Stomach (tissue), 9 donors: ENCODE measurements around the gene CNTN4. TPM values are rescaled to one million over a fixed set of nuclear protein-coding genes. Genes with fewer than 3 reads are reported as not detected.

Experiments used
- DNase-seq, 2 donors: peaks; one replicate each; pipeline versions ENCODE4 v3.0.0 to v3.0.0-alpha.2; 2013 to 2019
- H3K27ac ChIP-seq, 5 donors: fragments of 200-600 bp in 4 of 5; sonication (generic) in 4 of 5; one replicate each; pipeline ENCODE4 v1.5.1; 2013 to 2019; ENCODE audit warnings: mild to moderate bottlenecking in 1 of 5, moderate library complexity in 1 of 5
- H3K27me3 ChIP-seq, 3 donors: fragments of 200-600 bp; sonication (generic); one replicate each; pipeline ENCODE4 v1.5.1; 2017 to 2019; ENCODE audit warnings: mixed run types in 1 of 3
- H3K36me3 ChIP-seq, 4 donors: fragments of 200-600 bp; sonication (generic); 1 replicate in 3 of 4; 2 replicates in 1 of 4; pipeline ENCODE4 v1.5.1; 2016 to 2019
- H3K4me1 ChIP-seq, 4 donors: fragments of 200-600 bp; sonication (generic); one replicate each; pipeline ENCODE4 v1.5.1; 2016 to 2019
- H3K4me3 ChIP-seq, 4 donors: fragments of 200-600 bp; sonication (generic) in 3 of 4; one replicate each; pipeline ENCODE4 v1.5.1; 2016 to 2019; ENCODE audit warnings: mild to moderate bottlenecking in 1 of 4
- H3K9me3 ChIP-seq, 4 donors: fragments of 200-600 bp; sonication (generic); one replicate each; pipeline ENCODE4 v1.5.1; 2016 to 2019
- CTCF ChIP-seq, 7 experiments: fragments of 450-650 bp in 4 of 7; fragments of 200-600 bp in 3 of 7; sonication (generic) in 3 of 7; IDR thresholded peaks; one replicate each; pipeline ENCODE4 v1.5.1; 2016 to 2019; ENCODE audit warnings: antibody characterized with exemption in 7 of 7, control low read depth in 2 of 7, mild to moderate bottlenecking in 1 of 7
- EP300 ChIP-seq: sonication (generic); formaldehyde crosslinking; IDR thresholded peaks from one replicate; pipeline ENCODE4 v1.6.1; 2017; ENCODE audit warnings: antibody characterized with exemption
- POLR2A ChIP-seq, 4 donors: fragments of 450-650 bp; IDR thresholded peaks; one replicate each; pipeline ENCODE4 v1.6.1; 2016; ENCODE audit warnings: antibody characterized with exemption in 4 of 4, control low read depth in 2 of 4, mild to moderate bottlenecking in 1 of 4, moderate library complexity in 1 of 4
- POLR2AphosphoS5 ChIP-seq, 3 donors: sonication (generic); formaldehyde crosslinking; IDR thresholded peaks; one replicate each; pipeline ENCODE4 v1.6.1; 2016; ENCODE audit warnings: antibody characterized with exemption in 3 of 3
- WGBS, 5 donors: extraction: QIAGEN DNeasy Blood & Tissue Kit in 3 of 5; methylation state at CpG; one replicate each; pipeline versions ENCODE4 v1.1.5 to v1.1.7; 2013 to 2018; 5-methylcytosine and 5-hydroxymethylcytosine counted together
- intact Hi-C: fragments of 100-400 bp; cut with DNase I; formaldehyde crosslinking; loops from one replicate; pipeline ENCODE4 v1.15.1; 2023; ENCODE audit warnings: low total_unique reads
- polyA plus RNA-seq, 3 donors: library from polyadenylated mRNA; stranded (reverse); fragments of 200-250 nt; gene quantifications; one replicate each; pipeline ENCODE4 v1.2.3, GENCODE V29; 2013
- total RNA-seq, 5 donors: library from RNA; depleted of rRNA; stranded (reverse); fragments of >200 nt; gene quantifications; one replicate each; pipeline versions ENCODE4 v1.1.0 to v1.2.3, GENCODE V29; 2014 to 2016
- donor health status: healthy with polysubstance abuse.
- donor health status: Bipolar disorder and iron deficiency.
- donor health status: healthy.

Gene CNTN4
- total and polyA plus RNA-seq, 8 donors, result 0.45 to 97.0 (median 5.6) TPM

GRCh38 chr3:2888592-2888991 lies 789.9 kb downstream of the CNTN4 start:
- 72 to 92% (median 80%) methylated on average over 2 of the region's 2 CpGs for WGBS, 5 donors
- H3K9me3 ChIP-seq, result no peaks in the 10 kb centered on the region
- H3K27ac ChIP-seq, result no peak overlapping the region
- H3K27me3 ChIP-seq, result no peaks in the 10 kb centered on the region
- DNase-seq, result no peak
- intact Hi-C loops, result no loop called here
- H3K4me3 ChIP-seq, result no peak overlapping the region
- TF ChIP-seq POLR2A (IDR thresholded peaks at IDR 0.05), result no peak
- no peak for TF ChIP-seq EP300
- TF ChIP-seq CTCF (IDR thresholded peaks at IDR 0.05), result no peak
- no peak for TF ChIP-seq POLR2AphosphoS5 (IDR thresholded peaks at IDR 0.05)
- H3K4me1 ChIP-seq, result no peaks in the 10 kb centered on the region
- H3K36me3 ChIP-seq, result no peaks in the 10 kb centered on the region

GRCh38 chr3:2889736-2890135 lies 791.1 kb downstream of the CNTN4 start:
- no peak overlapping the region for H3K27ac ChIP-seq
- H3K4me3 ChIP-seq, result no peak overlapping the region
- no peaks in the 10 kb centered on the region for H3K4me1 ChIP-seq
- no peaks in the 10 kb centered on the region for H3K36me3 ChIP-seq
- no peak for TF ChIP-seq CTCF (IDR thresholded peaks at IDR 0.05)
- no peak for TF ChIP-seq EP300
- TF ChIP-seq POLR2A (IDR thresholded peaks at IDR 0.05), result no peak
- TF ChIP-seq POLR2AphosphoS5 (IDR thresholded peaks at IDR 0.05), result no peak
- intact Hi-C loops, result no loop called here
- DNase-seq, result no peak
- H3K9me3 ChIP-seq, result no peaks in the 10 kb centered on the region
- no peaks in the 10 kb centered on the region for H3K27me3 ChIP-seq
- 47 to 68% (median 54%) methylated on average over 2 of the region's 2 CpGs for WGBS, 5 donors

GRCh38 chr3:2896308-2896939 lies 797.8 kb downstream of the CNTN4 start:
- TF ChIP-seq EP300 (no peak), CTCF (IDR thresholded peaks at IDR 0.05) (no peak), POLR2A (IDR thresholded peaks at IDR 0.05) (no peak), POLR2AphosphoS5 (IDR thresholded peaks at IDR 0.05) (no peak)
- peak in 1 of 2 donors; percentile 12 for DNase-seq
- no peak overlapping the region for H3K4me3 ChIP-seq
- intact Hi-C loops, result no loop called here
- no peaks in the 10 kb centered on the region for H3K27me3 ChIP-seq
- no peaks in the 10 kb centered on the region for H3K4me1 ChIP-seq
- no peaks in the 10 kb centered on the region for H3K9me3 ChIP-seq
- WGBS, 5 donors, result 77 to 88% (median 81%) methylated on average over 3 of the region's 3 CpGs
- H3K36me3 ChIP-seq, result no peaks in the 10 kb centered on the region
- no peak overlapping the region for H3K27ac ChIP-seq

GRCh38 chr3:2897821-2898220 lies 799.2 kb downstream of the CNTN4 start:
- no peaks in the 10 kb centered on the region for H3K9me3 ChIP-seq
- no peaks in the 10 kb centered on the region for H3K36me3 ChIP-seq
- intact Hi-C loops, result no loop called here
- H3K27me3 ChIP-seq, result no peaks in the 10 kb centered on the region
- TF ChIP-seq POLR2AphosphoS5 (IDR thresholded peaks at IDR 0.05), result no peak
- no peak for TF ChIP-seq POLR2A (IDR thresholded peaks at IDR 0.05)
- no peak for TF ChIP-seq CTCF (IDR thresholded peaks at IDR 0.05)
- TF ChIP-seq EP300, result no peak
- no peaks in the 10 kb centered on the region for H3K4me1 ChIP-seq
- H3K4me3 ChIP-seq, result no peak overlapping the region
- H3K27ac ChIP-seq, result no peak overlapping the region
- DNase-seq, result no peak
- 52 to 66% (median 57%) methylated on average over 4 of the region's 4 CpGs for WGBS, 5 donors
